22Rv1 (cell line): ENCODE measurements around the gene SPPL2B.

ENCODE experiments used
- ZFX ChIP-seq: fragments of 450-650 bp; IDR thresholded peaks from 2 replicates; pipeline ENCODE4 v1.6.1; 2017; ENCODE audit warnings: antibody characterized with exemption, borderline replicate concordance
- TF ChIP-seq, protein P1 (sequence below): fragments of 450-650 bp; IDR thresholded peaks from 2 replicates; pipeline ENCODE4 v1.5.1; 2017; ENCODE audit warnings: mild to moderate bottlenecking

DNA sequence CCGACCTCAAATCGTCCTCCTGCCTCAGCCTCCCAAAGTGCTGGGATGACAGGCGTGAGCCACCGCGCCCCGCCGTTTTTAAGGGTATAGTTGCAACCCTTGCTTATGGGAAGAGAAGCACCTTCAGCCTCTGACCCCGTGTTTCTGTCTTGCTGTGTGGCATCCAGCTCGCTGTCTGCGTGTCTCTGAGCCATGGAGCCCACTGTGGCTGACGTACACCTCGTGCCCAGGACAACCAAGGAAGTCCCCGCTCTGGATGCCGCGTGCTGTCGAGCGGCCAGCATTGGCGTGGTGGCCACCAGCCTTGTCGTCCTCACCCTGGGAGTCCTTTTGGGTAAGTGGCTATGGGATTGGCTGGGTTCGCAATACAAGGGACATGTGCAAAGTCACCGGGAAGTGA lies 61.1 kb downstream of the SPPL2B start:
- TF ChIP-seq, protein P1, sequence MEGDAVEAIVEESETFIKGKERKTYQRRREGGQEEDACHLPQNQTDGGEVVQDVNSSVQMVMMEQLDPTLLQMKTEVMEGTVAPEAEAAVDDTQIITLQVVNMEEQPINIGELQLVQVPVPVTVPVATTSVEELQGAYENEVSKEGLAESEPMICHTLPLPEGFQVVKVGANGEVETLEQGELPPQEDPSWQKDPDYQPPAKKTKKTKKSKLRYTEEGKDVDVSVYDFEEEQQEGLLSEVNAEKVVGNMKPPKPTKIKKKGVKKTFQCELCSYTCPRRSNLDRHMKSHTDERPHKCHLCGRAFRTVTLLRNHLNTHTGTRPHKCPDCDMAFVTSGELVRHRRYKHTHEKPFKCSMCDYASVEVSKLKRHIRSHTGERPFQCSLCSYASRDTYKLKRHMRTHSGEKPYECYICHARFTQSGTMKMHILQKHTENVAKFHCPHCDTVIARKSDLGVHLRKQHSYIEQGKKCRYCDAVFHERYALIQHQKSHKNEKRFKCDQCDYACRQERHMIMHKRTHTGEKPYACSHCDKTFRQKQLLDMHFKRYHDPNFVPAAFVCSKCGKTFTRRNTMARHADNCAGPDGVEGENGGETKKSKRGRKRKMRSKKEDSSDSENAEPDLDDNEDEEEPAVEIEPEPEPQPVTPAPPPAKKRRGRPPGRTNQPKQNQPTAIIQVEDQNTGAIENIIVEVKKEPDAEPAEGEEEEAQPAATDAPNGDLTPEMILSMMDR = no peak
- no peak for TF ChIP-seq ZFX
